Esophagus squamous epithelium (tissue), 4 donors: ENCODE data around the gene CRHR1.

ENCODE experiments used
- CTCF ChIP-seq, 6 experiments: fragments of 450-650 bp in 4 of 6; fragments of 200-600 bp in 2 of 6; sonication (generic) in 2 of 6; IDR thresholded peaks; one replicate each; pipeline ENCODE4 v1.5.1; 2016 to 2019; ENCODE audit warnings: antibody characterized with exemption in 6 of 6, mild to moderate bottlenecking in 4 of 6, moderate library complexity in 4 of 6
- POLR2A ChIP-seq, 4 donors: fragments of 450-650 bp; IDR thresholded peaks; one replicate each; pipeline ENCODE4 v1.6.1; 2017; ENCODE audit warnings: antibody characterized with exemption in 4 of 4, mild to moderate bottlenecking in 4 of 4, moderate library complexity in 3 of 4

- TF ChIP-seq CTCF (IDR thresholded peaks at IDR 0.05), result no peak
- TF ChIP-seq POLR2A (IDR thresholded peaks at IDR 0.05), result no peak
Observed at GRCh38 chr17:45846223-45846622, 62.1 kb downstream of the CRHR1 start.
